Mononuclear cell (primary cell): Measurements from ENCODE around the gene POGLUT2. TPM values are rescaled to one million over a fixed set of nuclear protein-coding genes. Genes with fewer than 3 reads are reported as not detected.

ENCODE experiments used
- H3K27me3 ChIP-seq: 2 replicates; pipeline ENCODE4 v1.6.0; 2011; ENCODE audit warnings: low read length, control low read depth; ENCODE audit not compliant: insufficient read depth
- H3K4me1 ChIP-seq: 2 replicates; pipeline ENCODE4 v1.5.1; 2011; ENCODE audit warnings: mild to moderate bottlenecking, low read length, control low read depth; ENCODE audit not compliant: insufficient read depth
- H3K4me3 ChIP-seq: 2 replicates; pipeline ENCODE4 v1.5.1; 2011; ENCODE audit warnings: mild to moderate bottlenecking, low read length, moderate library complexity
- H3K9me3 ChIP-seq: 2 replicates; pipeline ENCODE4 v1.5.1; 2011; ENCODE audit warnings: low read depth, mild to moderate bottlenecking, control low read depth, low read length
- total RNA-seq: library from RNA; depleted of rRNA; stranded (reverse); fragments of >200 nt; gene quantifications from one replicate; pipeline ENCODE4 v1.2.3, GENCODE V29; 2012

Gene POGLUT2
- not detected for total RNA-seq

- Histone ChIP-seq H3K4me3 (peak within 1 kb of the TSS; percentile 52), H3K27me3 (peaks cover 21% of the 10 kb centered on the region), H3K9me3 (no peaks in the 10 kb centered on the region), H3K4me1 (peaks cover 29% of the 10 kb centered on the region)
These were observed at the start of gene POGLUT2, which contains the start of gene BIVM for GRCh38 chr13:102798581-102799425. TSS of gene POGLUT2 (minus strand) at chr13:102798976. CDS start at chr13:102798670, 306 bp downstream. TSS of gene BIVM (plus strand) at chr13:102799119. CDS start at chr13:102807268, 8,149 bp downstream.

GRCh38 chr13:102847272-102848234, 48.8 kb upstream of the POGLUT2 start:
- Histone ChIP-seq H3K4me3 (peak overlapping the region; percentile 79), H3K4me1 (peaks cover 27% of the 10 kb centered on the region), H3K9me3 (no peaks in the 10 kb centered on the region), H3K27me3 (no peaks in the 10 kb centered on the region)

GRCh38 chr13:102846261-102847015, 47.7 kb upstream of the POGLUT2 start:
- Histone ChIP-seq H3K9me3 (no peaks in the 10 kb centered on the region), H3K4me3 (peak overlapping the region; percentile 79)

GRCh38 chr13:102845630-102846260, 47.0 kb upstream of the POGLUT2 start, which contains the start of gene ERCC5:
TSS of gene ERCC5 (plus strand) at chr13:102846032. CDS start at chr13:102846267, 235 bp downstream.
- Histone ChIP-seq H3K4me3 (peak within 1 kb of the TSS; percentile 79), H3K27me3 (no peaks in the 10 kb centered on the region), H3K4me1 (peaks cover 26% of the 10 kb centered on the region), H3K9me3 (no peaks in the 10 kb centered on the region)

More at GRCh38 chr13:102846261-102847015, 47.7 kb upstream of the POGLUT2 start:
- Histone ChIP-seq H3K27me3 (no peaks in the 10 kb centered on the region), H3K4me1 (peaks cover 27% of the 10 kb centered on the region)

GRCh38 chr13:102845289-102845629, 46.5 kb upstream of the POGLUT2 start:
- H3K4me3 ChIP-seq: peak overlapping the region; percentile 79
- H3K9me3 ChIP-seq: no peaks in the 10 kb centered on the region
- no peaks in the 10 kb centered on the region for H3K27me3 ChIP-seq
- peaks cover 21% of the 10 kb centered on the region for H3K4me1 ChIP-seq

GRCh38 chr13:102839462-102839861, 40.7 kb upstream of the POGLUT2 start:
- Histone ChIP-seq H3K4me1 (no peaks in the 10 kb centered on the region), H3K9me3 (no peaks in the 10 kb centered on the region), H3K27me3 (no peaks in the 10 kb centered on the region), H3K4me3 (no peak overlapping the region)

GRCh38 chr13:102838982-102839381, 40.2 kb upstream of the POGLUT2 start:
- Histone ChIP-seq H3K4me3 (no peak overlapping the region), H3K27me3 (no peaks in the 10 kb centered on the region), H3K9me3 (no peaks in the 10 kb centered on the region), H3K4me1 (no peaks in the 10 kb centered on the region)

- no peaks in the 10 kb centered on the region for H3K9me3 ChIP-seq
- H3K27me3 ChIP-seq: no peaks in the 10 kb centered on the region
- H3K4me1 ChIP-seq: no peaks in the 10 kb centered on the region
- H3K4me3 ChIP-seq: no peak overlapping the region
These were observed 39.5 kb upstream of the POGLUT2 start for GRCh38 chr13:102838273-102838672.

- Histone ChIP-seq H3K9me3 (no peaks in the 10 kb centered on the region), H3K4me3 (no peak overlapping the region), H3K27me3 (no peaks in the 10 kb centered on the region), H3K4me1 (no peaks in the 10 kb centered on the region)
These were observed 37.7 kb upstream of the POGLUT2 start for GRCh38 chr13:102836471-102836870.

GRCh38 chr13:102830646-102831045, 31.9 kb upstream of the POGLUT2 start:
- no peaks in the 10 kb centered on the region for H3K27me3 ChIP-seq
- no peak overlapping the region for H3K4me3 ChIP-seq
- no peaks in the 10 kb centered on the region for H3K4me1 ChIP-seq
- H3K9me3 ChIP-seq: no peaks in the 10 kb centered on the region

- Histone ChIP-seq H3K4me3 (no peak overlapping the region), H3K4me1 (no peaks in the 10 kb centered on the region), H3K9me3 (no peaks in the 10 kb centered on the region), H3K27me3 (no peaks in the 10 kb centered on the region)
These were observed 27.3 kb upstream of the POGLUT2 start for GRCh38 chr13:102825921-102826706.

- Histone ChIP-seq H3K4me3 (no peak overlapping the region), H3K9me3 (no peaks in the 10 kb centered on the region), H3K4me1 (no peaks in the 10 kb centered on the region), H3K27me3 (no peaks in the 10 kb centered on the region)
These were observed 26.6 kb upstream of the POGLUT2 start for GRCh38 chr13:102825400-102825799.

GRCh38 chr13:102817907-102818306, 19.1 kb upstream of the POGLUT2 start:
- no peak overlapping the region for H3K4me3 ChIP-seq
- H3K4me1 ChIP-seq: no peaks in the 10 kb centered on the region
- no peaks in the 10 kb centered on the region for H3K27me3 ChIP-seq
- H3K9me3 ChIP-seq: no peaks in the 10 kb centered on the region
